ENCODE measurements around the gene ERLEC1. TPM values are rescaled to one million over a fixed set of nuclear protein-coding genes. Genes with fewer than 3 reads are reported as not detected.

Gene ERLEC1
- total RNA-seq, 2 donors from 2014 or later: 41.2 to 55.7 TPM

- Histone ChIP-seq H3K4me1 (peaks cover 0 to 12% of the 10 kb centered on the region in 2 donors), H3K4me3 (no peak overlapping the region), H3K27ac (no peak overlapping the region), H3K9me3 (no peaks in the 10 kb centered on the region), H3K27me3 (no peaks in the 10 kb centered on the region), H3K36me3 (peaks cover 38% of the 10 kb centered on the region)
- no peak for TF ChIP-seq CTCF (IDR thresholded peaks at IDR 0.05)
- no peak for DNase-seq (ENCODE audit: low spot score)
Measured at GRCh38 chr2:53863538-53864227, 76.8 kb downstream of the ERLEC1 start.

GRCh38 chr2:53865264-53865663 lies 78.4 kb downstream of the ERLEC1 start:
- Histone ChIP-seq H3K4me1 (peaks cover 0 to under 1% of the 10 kb centered on the region in 2 donors), H3K27ac (no peak overlapping the region), H3K9me3 (no peaks in the 10 kb centered on the region), H3K4me3 (no peak overlapping the region), H3K27me3 (no peaks in the 10 kb centered on the region), H3K36me3 (peaks cover 38% of the 10 kb centered on the region)
- DNase-seq (ENCODE audit: low spot score): no peak
- no peak for TF ChIP-seq CTCF (IDR thresholded peaks at IDR 0.05)

GRCh38 chr2:53865962-53866361 lies 79.1 kb downstream of the ERLEC1 start:
- H3K36me3 ChIP-seq: peaks cover 38% of the 10 kb centered on the region
- no peaks in the 10 kb centered on the region for H3K9me3 ChIP-seq
- no peak overlapping the region for H3K27ac ChIP-seq

GRCh38 chr2:53867169-53867568 lies 80.3 kb downstream of the ERLEC1 start:
- Histone ChIP-seq H3K27ac (no peak overlapping the region), H3K4me1 (no peaks in the 10 kb centered on the region), H3K9me3 (no peaks in the 10 kb centered on the region), H3K27me3 (no peaks in the 10 kb centered on the region), H3K36me3 (peaks cover 50% of the 10 kb centered on the region), H3K4me3 (no peak overlapping the region)
- no peak for TF ChIP-seq CTCF (IDR thresholded peaks at IDR 0.05)
- no peak for DNase-seq (ENCODE audit: low spot score)

More at GRCh38 chr2:53865962-53866361, 79.1 kb downstream of the ERLEC1 start:
- no peak for DNase-seq (ENCODE audit: low spot score)
- Histone ChIP-seq H3K4me1 (no peaks in the 10 kb centered on the region), H3K27me3 (no peaks in the 10 kb centered on the region), H3K4me3 (no peak overlapping the region)
- no peak for TF ChIP-seq CTCF (IDR thresholded peaks at IDR 0.05)

GRCh38 chr2:53867773-53868172 lies 80.9 kb downstream of the ERLEC1 start:
- Histone ChIP-seq H3K27me3 (no peaks in the 10 kb centered on the region), H3K4me1 (no peaks in the 10 kb centered on the region), H3K4me3 (no peak overlapping the region), H3K36me3 (peaks cover 54% of the 10 kb centered on the region), H3K27ac (no peak overlapping the region), H3K9me3 (no peaks in the 10 kb centered on the region)
- no peak for TF ChIP-seq CTCF (IDR thresholded peaks at IDR 0.05)
- no peak for DNase-seq (ENCODE audit: low spot score)

Small RNA genes lying within 50 kb of the gene (microRNA-seq; reads per million reads assigned to microRNA genes)
- 0 reads per million in 2 donors for gene MIR3682 (ENCODE audit: borderline number of aligned reads in 2 of 2, borderline replicate concordance in 1 of 2)

Other genes with a start within 250 kb of the ERLEC1 start
- gene CHAC2, start 19.2 kb upstream of the ERLEC1 start, total RNA-seq: 1 to 10 TPM; 3.3 to 4.3 TPM
- 10 to 100 TPM in 1 of 2 donors, 1 to 10 TPM in 1; 9.2 to 11.4 TPM for gene ASB3, start 91 bp upstream of the ERLEC1 start, total RNA-seq
- gene GPR75, start 72.9 kb downstream of the ERLEC1 start, total RNA-seq: 1 to 10 TPM; 1.3 to 2.5 TPM
- 10 to 100 TPM; 44.3 to 61.4 TPM for gene PSME4, start 183.9 kb downstream of the ERLEC1 start, total RNA-seq